Right atrium auricular region (tissue), 2 donors: ENCODE measurements around the gene TMX4. TPM values are rescaled to one million over a fixed set of nuclear protein-coding genes. Genes with fewer than 3 reads are reported as not detected.

Source experiments
- DNase-seq: peaks from one replicate; pipeline ENCODE4 v3.0.0-alpha.2; 2019; ENCODE audit warnings: low spot score
- H3K27ac ChIP-seq, 2 donors: fragments of 200-600 bp; sonication (generic); 1 replicate in 1 of 2; 2 replicates in 1 of 2; pipeline ENCODE4 v1.5.1; 2016 to 2019
- H3K27me3 ChIP-seq, 2 donors: fragments of 200-600 bp; sonication (generic); one replicate each; pipeline versions ENCODE4 v1.5.1 to v1.6.0; 2017 to 2019
- H3K36me3 ChIP-seq: fragments of 200-600 bp; sonication (generic); one replicate; pipeline ENCODE4 v1.5.1; 2016
- H3K4me1 ChIP-seq, 2 donors: fragments of 200-600 bp; sonication (generic); one replicate each; pipeline versions ENCODE4 v1.5.1 to v1.6.0; 2017 to 2019
- H3K4me3 ChIP-seq, 2 donors: fragments of 200-600 bp; sonication (generic); 1 replicate in 1 of 2; 2 replicates in 1 of 2; pipeline ENCODE4 v1.5.1; 2017 to 2019; ENCODE audit warnings: mild to moderate bottlenecking in 1 of 2, moderate library complexity in 1 of 2
- H3K9me3 ChIP-seq, 2 donors: fragments of 200-600 bp; sonication (generic); one replicate each; pipeline ENCODE4 v1.5.1; 2019
- total RNA-seq, 2 donors: library from RNA; depleted of rRNA; stranded (reverse); fragments of >200 nt; gene quantifications; one replicate each; pipeline ENCODE4 v1.1.0, GENCODE V29; 2016
- TF ChIP-seq, protein P1 (sequence below), 2 donors: fragments of 200-600 bp; sonication (generic); IDR thresholded peaks; one replicate each; pipeline ENCODE4 v1.5.1; 2019; ENCODE audit warnings: antibody characterized with exemption in 2 of 2

The TMX4 gene
- total RNA-seq, 2 donors from 2014 or later = 90.4 to 191 TPM

GRCh38 chr20:7930343-7930742, 89.2 kb downstream of the TMX4 start:
- DNase-seq = no peak
- no peak overlapping the region for H3K27ac ChIP-seq
- H3K36me3 ChIP-seq = no peaks in the 10 kb centered on the region
- H3K27me3 ChIP-seq = no peaks in the 10 kb centered on the region
- H3K4me3 ChIP-seq = no peak overlapping the region
- H3K9me3 ChIP-seq = no peaks in the 10 kb centered on the region
- H3K4me1 ChIP-seq = peaks cover 0 to 6% of the 10 kb centered on the region in 2 donors
- TF ChIP-seq, protein P1, sequence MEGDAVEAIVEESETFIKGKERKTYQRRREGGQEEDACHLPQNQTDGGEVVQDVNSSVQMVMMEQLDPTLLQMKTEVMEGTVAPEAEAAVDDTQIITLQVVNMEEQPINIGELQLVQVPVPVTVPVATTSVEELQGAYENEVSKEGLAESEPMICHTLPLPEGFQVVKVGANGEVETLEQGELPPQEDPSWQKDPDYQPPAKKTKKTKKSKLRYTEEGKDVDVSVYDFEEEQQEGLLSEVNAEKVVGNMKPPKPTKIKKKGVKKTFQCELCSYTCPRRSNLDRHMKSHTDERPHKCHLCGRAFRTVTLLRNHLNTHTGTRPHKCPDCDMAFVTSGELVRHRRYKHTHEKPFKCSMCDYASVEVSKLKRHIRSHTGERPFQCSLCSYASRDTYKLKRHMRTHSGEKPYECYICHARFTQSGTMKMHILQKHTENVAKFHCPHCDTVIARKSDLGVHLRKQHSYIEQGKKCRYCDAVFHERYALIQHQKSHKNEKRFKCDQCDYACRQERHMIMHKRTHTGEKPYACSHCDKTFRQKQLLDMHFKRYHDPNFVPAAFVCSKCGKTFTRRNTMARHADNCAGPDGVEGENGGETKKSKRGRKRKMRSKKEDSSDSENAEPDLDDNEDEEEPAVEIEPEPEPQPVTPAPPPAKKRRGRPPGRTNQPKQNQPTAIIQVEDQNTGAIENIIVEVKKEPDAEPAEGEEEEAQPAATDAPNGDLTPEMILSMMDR (IDR thresholded peaks at IDR 0.05) = no peak

Other genes starting within 250 kb of the TMX4 start
- not detected for gene HAO1, start 79.3 kb downstream of the TMX4 start, total RNA-seq
- 10 to 100 TPM in 1 of 2 donors, 1 to 10 TPM in 1; 7.3 to 45.5 TPM for gene PLCB1, start 112.5 kb upstream of the TMX4 start, total RNA-seq